Stomach (tissue), 9 donors: Measurements from ENCODE around the gene SBF2. TPM values are rescaled to one million over a fixed set of nuclear protein-coding genes. Genes with fewer than 3 reads are reported as not detected.

Source experiments
- DNase-seq, 2 donors: peaks; one replicate each; pipeline versions ENCODE4 v3.0.0 to v3.0.0-alpha.2; 2013 to 2019
- H3K27ac ChIP-seq, 5 donors: fragments of 200-600 bp in 4 of 5; sonication (generic) in 4 of 5; one replicate each; pipeline ENCODE4 v1.5.1; 2013 to 2019; ENCODE audit warnings: mild to moderate bottlenecking in 1 of 5, moderate library complexity in 1 of 5
- H3K27me3 ChIP-seq, 3 donors: fragments of 200-600 bp; sonication (generic); one replicate each; pipeline ENCODE4 v1.5.1; 2017 to 2019; ENCODE audit warnings: mixed run types in 1 of 3
- H3K36me3 ChIP-seq, 4 donors: fragments of 200-600 bp; sonication (generic); 1 replicate in 3 of 4; 2 replicates in 1 of 4; pipeline ENCODE4 v1.5.1; 2016 to 2019
- H3K4me1 ChIP-seq, 4 donors: fragments of 200-600 bp; sonication (generic); one replicate each; pipeline ENCODE4 v1.5.1; 2016 to 2019
- H3K4me3 ChIP-seq, 4 donors: fragments of 200-600 bp; sonication (generic) in 3 of 4; one replicate each; pipeline ENCODE4 v1.5.1; 2016 to 2019; ENCODE audit warnings: mild to moderate bottlenecking in 1 of 4
- H3K9me3 ChIP-seq, 4 donors: fragments of 200-600 bp; sonication (generic); one replicate each; pipeline ENCODE4 v1.5.1; 2016 to 2019
- CTCF ChIP-seq, 7 experiments: fragments of 450-650 bp in 4 of 7; fragments of 200-600 bp in 3 of 7; sonication (generic) in 3 of 7; IDR thresholded peaks; one replicate each; pipeline ENCODE4 v1.5.1; 2016 to 2019; ENCODE audit warnings: antibody characterized with exemption in 7 of 7, control low read depth in 2 of 7, mild to moderate bottlenecking in 1 of 7
- EP300 ChIP-seq: sonication (generic); formaldehyde crosslinking; IDR thresholded peaks from one replicate; pipeline ENCODE4 v1.6.1; 2017; ENCODE audit warnings: antibody characterized with exemption
- POLR2A ChIP-seq, 4 donors: fragments of 450-650 bp; IDR thresholded peaks; one replicate each; pipeline ENCODE4 v1.6.1; 2016; ENCODE audit warnings: antibody characterized with exemption in 4 of 4, control low read depth in 2 of 4, mild to moderate bottlenecking in 1 of 4, moderate library complexity in 1 of 4
- POLR2AphosphoS5 ChIP-seq, 3 donors: sonication (generic); formaldehyde crosslinking; IDR thresholded peaks; one replicate each; pipeline ENCODE4 v1.6.1; 2016; ENCODE audit warnings: antibody characterized with exemption in 3 of 3
- WGBS, 5 donors: extraction: QIAGEN DNeasy Blood & Tissue Kit in 3 of 5; methylation state at CpG; one replicate each; pipeline versions ENCODE4 v1.1.5 to v1.1.7; 2013 to 2018; 5-methylcytosine and 5-hydroxymethylcytosine counted together
- intact Hi-C: fragments of 100-400 bp; cut with DNase I; formaldehyde crosslinking; loops from one replicate; pipeline ENCODE4 v1.15.1; 2023; ENCODE audit warnings: low total_unique reads
- polyA plus RNA-seq, 3 donors: library from polyadenylated mRNA; stranded (reverse); fragments of 200-250 nt; gene quantifications; one replicate each; pipeline ENCODE4 v1.2.3, GENCODE V29; 2013
- total RNA-seq, 5 donors: library from RNA; depleted of rRNA; stranded (reverse); fragments of >200 nt; gene quantifications; one replicate each; pipeline versions ENCODE4 v1.1.0 to v1.2.3, GENCODE V29; 2014 to 2016
- donor health status: healthy with polysubstance abuse.
- donor health status: Bipolar disorder and iron deficiency.
- donor health status: healthy.

Gene SBF2
- total and polyA plus RNA-seq, 8 donors, result 8.6 to 260 (median 37.2) TPM

GRCh38 chr11:9777525-9777924 lies 516.5 kb downstream of the SBF2 start:
- no peak overlapping the region for H3K4me3 ChIP-seq
- TF ChIP-seq POLR2A (IDR thresholded peaks at IDR 0.05), result no peak
- TF ChIP-seq POLR2AphosphoS5 (IDR thresholded peaks at IDR 0.05), result no peak
- no peak for TF ChIP-seq EP300
- TF ChIP-seq CTCF (IDR thresholded peaks at IDR 0.05), result no peak
- no peaks in the 10 kb centered on the region for H3K27me3 ChIP-seq
- H3K27ac ChIP-seq, result no peak overlapping the region
- WGBS, 5 donors, result 78 to 90% (median 85%) methylated on average over 5 of the region's 5 CpGs
- intact Hi-C loops, result no loop called here
- H3K36me3 ChIP-seq, result peaks cover 15 to 37% (median 33%) of the 10 kb centered on the region in 4 donors
- peaks cover 0 to 18% (median 7%) of the 10 kb centered on the region in 4 donors for H3K4me1 ChIP-seq
- no peak for DNase-seq
- H3K9me3 ChIP-seq, result no peaks in the 10 kb centered on the region

- 68 to 72% (median 70%) methylated on average over 2 of the region's 2 CpGs for WGBS, 5 donors
- Histone ChIP-seq H3K27me3 (no peaks in the 10 kb centered on the region), H3K36me3 (peaks cover 15 to 36% (median 32%) of the 10 kb centered on the region in 4 donors), H3K4me1 (peaks cover 0 to 22% (median 7%) of the 10 kb centered on the region in 4 donors), H3K27ac (no peak overlapping the region), H3K4me3 (no peak overlapping the region), H3K9me3 (no peaks in the 10 kb centered on the region)
- no peak for DNase-seq
- intact Hi-C loops, result no loop called here
- no peak for TF ChIP-seq CTCF (IDR thresholded peaks at IDR 0.05)
- TF ChIP-seq EP300, result no peak
- no peak for TF ChIP-seq POLR2A (IDR thresholded peaks at IDR 0.05)
- no peak for TF ChIP-seq POLR2AphosphoS5 (IDR thresholded peaks at IDR 0.05)
Observed at GRCh38 chr11:9777066-9777465, 517.0 kb downstream of the SBF2 start.

GRCh38 chr11:9776203-9776602 lies 517.8 kb downstream of the SBF2 start:
- no peaks in the 10 kb centered on the region for H3K9me3 ChIP-seq
- H3K36me3 ChIP-seq, result peaks cover 15 to 27% (median 24%) of the 10 kb centered on the region in 4 donors
- intact Hi-C loops, result no loop called here
- TF ChIP-seq POLR2AphosphoS5 (IDR thresholded peaks at IDR 0.05), result no peak
- TF ChIP-seq POLR2A (IDR thresholded peaks at IDR 0.05), result no peak
- no peak for TF ChIP-seq EP300
- TF ChIP-seq CTCF (IDR thresholded peaks at IDR 0.05), result no peak
- no peak for DNase-seq
- H3K27me3 ChIP-seq, result no peaks in the 10 kb centered on the region
- H3K27ac ChIP-seq, result no peak overlapping the region
- no peak overlapping the region for H3K4me3 ChIP-seq
- WGBS, 5 donors, result 92 to 98% (median 96%) methylated on average over 1 of the region's 1 CpG
- H3K4me1 ChIP-seq, result peaks cover 0 to 30% (median 12%) of the 10 kb centered on the region in 4 donors

- peak overlapping the region in 4 of 5 donors; percentile 8 to 61 (median 32) for H3K27ac ChIP-seq
- TF ChIP-seq EP300, result no peak
- no peak for TF ChIP-seq POLR2AphosphoS5 (IDR thresholded peaks at IDR 0.05)
- no peak for TF ChIP-seq POLR2A (IDR thresholded peaks at IDR 0.05)
- no peak for TF ChIP-seq CTCF (IDR thresholded peaks at IDR 0.05)
- H3K27me3 ChIP-seq, result no peaks in the 10 kb centered on the region
- H3K36me3 ChIP-seq, result peaks cover 9 to 19% (median 16%) of the 10 kb centered on the region in 4 donors
- 11 to 59% (median 36%) methylated on average over 2 of the region's 2 CpGs for WGBS, 5 donors
- no peak overlapping the region for H3K4me3 ChIP-seq
- DNase-seq, result peak in 1 of 2 donors; percentile 27
- intact Hi-C loops, result no loop called here
- H3K9me3 ChIP-seq, result no peaks in the 10 kb centered on the region
- peaks cover 0 to 35% (median 12%) of the 10 kb centered on the region in 4 donors for H3K4me1 ChIP-seq
Observed at GRCh38 chr11:9775398-9775779, 518.6 kb downstream of the SBF2 start.
